Measurements from ENCODE around the gene NMNAT1.
"Not testable (repeated sequence)": the region's sequence is repeated elsewhere in the genome, so short reads cannot be mapped to it uniquely, and the experiment has no call there.

The NMNAT1 gene

GRCh38 chr1:10014016-10014415 is 70.7 kb downstream of the NMNAT1 start:
- no peak for DNase-seq

GRCh38 chr1:10019561-10019960 is 76.3 kb downstream of the NMNAT1 start:
- no peak for DNase-seq

GRCh38 chr1:10020086-10020485 is 76.8 kb downstream of the NMNAT1 start:
- no peak for DNase-seq

- not testable (repeated sequence) for DNase-seq
Measured at GRCh38 chr1:10020678-10021077, 77.4 kb downstream of the NMNAT1 start.

GRCh38 chr1:10021992-10022391 is 78.7 kb downstream of the NMNAT1 start:
- not testable (repeated sequence) for DNase-seq

GRCh38 chr1:10022656-10023055 is 79.4 kb downstream of the NMNAT1 start:
- DNase-seq: no peak

- DNase-seq: no peak
Measured at GRCh38 chr1:10025354-10025753, 82.1 kb downstream of the NMNAT1 start.

GRCh38 chr1:10027027-10027426 is 83.8 kb downstream of the NMNAT1 start:
- no peak for DNase-seq

- DNase-seq: not testable (repeated sequence)
Measured at GRCh38 chr1:10028956-10029500, 85.8 kb downstream of the NMNAT1 start.

- DNase-seq: no peak
Measured at GRCh38 chr1:10031461-10031860, 88.2 kb downstream of the NMNAT1 start.

- peak; percentile 74 to 99 (median 96) for DNase-seq
Measured at GRCh38 chr1:10032590-10033358, 89.5 kb downstream of the NMNAT1 start, which contains the start of gene UBE4B. Gene UBE4B, plus strand, starts transcription at chr1:10032958. Its CDS starts 713 bp downstream, at chr1:10033671.

- peak in 12 of 51 donors; percentile 14 to 66 (median 48) for DNase-seq
Measured at GRCh38 chr1:10033359-10033845, 90.1 kb downstream of the NMNAT1 start.
